Caco-2 (cell line): ENCODE results near the gene TMEM47. TPM values are rescaled to one million over a fixed set of nuclear protein-coding genes. Genes with fewer than 3 reads are reported as not detected.
A peak's percentile ranks its signal among the peaks of the same experiment; 100 is the strongest.

Source experiments
- BruUV-seq: library from RNA; stranded (reverse); fragments of 400-500 nt; replicated peaks from 2 replicates; lab custom pipeline; 2021; lab: Mats Ljungman, UMichigan
- CTCF ChIA-PET: fragments of 300-600 bp; sonication (Branson Sonifier 250); formaldehyde crosslinking; loops from one replicate; lab custom pipeline; 2022; ENCODE audit warnings: antibody characterized with exemption; lab: Charles Lee
- POLR2A ChIA-PET: fragments of 300-600 bp; sonication (Branson Sonifier 250); formaldehyde crosslinking; loops from one replicate; lab custom pipeline; 2022; ENCODE audit warnings: antibody characterized with exemption; lab: Charles Lee
- DNase-seq, 2 experiments: peaks; one replicate each; pipeline versions ENCODE4 v3.0.0 to v3.0.0-alpha.2; 2020 to 2022
- H3K27me3 ChIP-seq: replicated peaks from 2 replicates; pipeline ENCODE4 v1.6.0; 2011; ENCODE audit warnings: low read length; ENCODE audit not compliant: control insufficient read depth, insufficient read depth
- H3K36me3 ChIP-seq: 2 replicates; pipeline ENCODE4 v1.5.1; 2011; ENCODE audit warnings: low read length; ENCODE audit not compliant: control insufficient read depth, insufficient read depth
- H3K4me1 ChIP-seq: fragments of 250-450 bp; sonication (Bioruptor Pico); 2 replicates; pipeline ENCODE4 v1.5.1; 2020; ENCODE audit warnings: mild to moderate bottlenecking
- H3K4me3 ChIP-seq: 2 replicates; pipeline ENCODE4 v1.5.1; 2011; ENCODE audit warnings: low read depth, mild to moderate bottlenecking, control low read depth, low read length
- H3K9me3 ChIP-seq: fragments of 250-450 bp; sonication (Bioruptor Pico); 2 replicates; pipeline ENCODE4 v1.5.1; 2020; ENCODE audit warnings: mild to moderate bottlenecking, moderate library complexity
- H3K27ac Mint-ChIP-seq: one replicate; pipeline ENCODE4 v1.8.0; 2022; ENCODE audit warnings: mixed read lengths; ENCODE audit not compliant: unreplicated experiment
- H3K27me3 Mint-ChIP-seq: one replicate; pipeline ENCODE4 v1.8.0; 2022; ENCODE audit warnings: mixed read lengths; ENCODE audit not compliant: insufficient read depth, unreplicated experiment
- H3K36me3 Mint-ChIP-seq: one replicate; pipeline ENCODE4 v1.8.0; 2022; ENCODE audit warnings: mild to moderate bottlenecking, mixed read lengths; ENCODE audit not compliant: insufficient read depth, unreplicated experiment
- H3K4me1 Mint-ChIP-seq: one replicate; pipeline ENCODE4 v1.8.0; 2022; ENCODE audit warnings: low read depth, mixed read lengths; ENCODE audit not compliant: unreplicated experiment
- H3K4me3 Mint-ChIP-seq: one replicate; pipeline ENCODE4 v1.8.0; 2022; ENCODE audit warnings: mild to moderate bottlenecking, moderate library complexity, mixed read lengths; ENCODE audit not compliant: unreplicated experiment
- H3K9me3 Mint-ChIP-seq: one replicate; pipeline ENCODE4 v1.8.0; 2022; ENCODE audit warnings: mixed read lengths; ENCODE audit not compliant: unreplicated experiment
- intact Hi-C: fragments of 100-400 bp; cut with micrococcal nuclease; formaldehyde crosslinking; loops from one replicate; pipeline ENCODE4 v1.10.0; 2022; ENCODE audit not compliant: unreplicated experiment
- total RNA-seq: library from RNA; stranded (reverse); gene quantifications from 2 replicates; pipeline ENCODE4 v1.2.3, GENCODE V29; 2022
- TF ChIP-seq, protein P1 (sequence below), 2 experiments: fragments of 200-600 bp in 1 of 2; IDR thresholded peaks; 1 replicate in 1 of 2; 2 replicates in 1 of 2; pipeline versions ENCODE4 v1.5.1 to v1.8.0; 2011 to 2022; ENCODE audit warnings: antibody characterized with exemption in 1 of 2, control low read depth in 1 of 2, inconsistent platforms in 1 of 2, low read depth in 1 of 2, low read length in 1 of 2, mild to moderate bottlenecking in 1 of 2, moderate library complexity in 1 of 2; ENCODE audit not compliant: insufficient read depth in 1 of 2, severe bottlenecking in 1 of 2, unreplicated experiment in 1 of 2

Gene TMEM47
- total RNA-seq, 1 experiment from 2014 or later: 2.2 TPM

DNA sequence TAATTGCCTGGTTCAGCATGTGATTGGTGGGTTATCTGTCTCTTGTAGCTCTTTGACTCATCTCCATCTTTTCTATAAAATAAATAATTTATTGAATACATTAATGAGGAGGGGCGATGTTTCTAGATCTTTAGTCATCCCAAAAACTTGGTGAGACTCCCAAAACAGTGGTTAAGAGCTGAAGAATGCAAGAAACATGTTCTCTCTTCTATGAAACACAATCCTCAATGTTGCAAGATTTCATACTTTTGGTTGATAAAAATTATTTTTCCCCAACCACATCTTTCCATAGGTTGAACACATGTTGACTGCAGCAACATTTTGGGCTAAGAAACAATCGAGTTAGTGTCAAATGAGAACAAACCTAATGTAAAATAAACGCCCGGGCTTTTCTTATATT lies 1.2 kb upstream of the TMEM47 start:
- no peak overlapping the region for H3K27ac Mint-ChIP-seq
- intact Hi-C loops: no loop called here
- no peak for DNase-seq
- H3K4me1 Mint-ChIP-seq: peaks cover 6% of the 10 kb centered on the region
- no peaks in the 10 kb centered on the region for H3K4me1 ChIP-seq
- H3K9me3 ChIP-seq: no peaks in the 10 kb centered on the region
- no TSS peak for BruUV-seq
- ChIA-PET POLR2A (no interaction called here), CTCF (no interaction called here)
- no peak overlapping the region for H3K4me3 Mint-ChIP-seq
- H3K9me3 Mint-ChIP-seq: no peaks in the 10 kb centered on the region
- H3K36me3 Mint-ChIP-seq: no peaks in the 10 kb centered on the region
- H3K27me3 ChIP-seq: no peaks in the 10 kb centered on the region
- TF ChIP-seq, protein P1, sequence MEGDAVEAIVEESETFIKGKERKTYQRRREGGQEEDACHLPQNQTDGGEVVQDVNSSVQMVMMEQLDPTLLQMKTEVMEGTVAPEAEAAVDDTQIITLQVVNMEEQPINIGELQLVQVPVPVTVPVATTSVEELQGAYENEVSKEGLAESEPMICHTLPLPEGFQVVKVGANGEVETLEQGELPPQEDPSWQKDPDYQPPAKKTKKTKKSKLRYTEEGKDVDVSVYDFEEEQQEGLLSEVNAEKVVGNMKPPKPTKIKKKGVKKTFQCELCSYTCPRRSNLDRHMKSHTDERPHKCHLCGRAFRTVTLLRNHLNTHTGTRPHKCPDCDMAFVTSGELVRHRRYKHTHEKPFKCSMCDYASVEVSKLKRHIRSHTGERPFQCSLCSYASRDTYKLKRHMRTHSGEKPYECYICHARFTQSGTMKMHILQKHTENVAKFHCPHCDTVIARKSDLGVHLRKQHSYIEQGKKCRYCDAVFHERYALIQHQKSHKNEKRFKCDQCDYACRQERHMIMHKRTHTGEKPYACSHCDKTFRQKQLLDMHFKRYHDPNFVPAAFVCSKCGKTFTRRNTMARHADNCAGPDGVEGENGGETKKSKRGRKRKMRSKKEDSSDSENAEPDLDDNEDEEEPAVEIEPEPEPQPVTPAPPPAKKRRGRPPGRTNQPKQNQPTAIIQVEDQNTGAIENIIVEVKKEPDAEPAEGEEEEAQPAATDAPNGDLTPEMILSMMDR (IDR thresholded peaks at IDR 0.05; ENCODE audit: insufficient read depth in 1 of 2, low read depth in 1 of 2, low read length in 1 of 2, severe bottlenecking in 1 of 2, unreplicated experiment in 1 of 2): no peak
- H3K27me3 Mint-ChIP-seq: peaks cover 15% of the 10 kb centered on the region
- no peak overlapping the region for H3K4me3 ChIP-seq
- no peaks in the 10 kb centered on the region for H3K36me3 ChIP-seq

DNA sequence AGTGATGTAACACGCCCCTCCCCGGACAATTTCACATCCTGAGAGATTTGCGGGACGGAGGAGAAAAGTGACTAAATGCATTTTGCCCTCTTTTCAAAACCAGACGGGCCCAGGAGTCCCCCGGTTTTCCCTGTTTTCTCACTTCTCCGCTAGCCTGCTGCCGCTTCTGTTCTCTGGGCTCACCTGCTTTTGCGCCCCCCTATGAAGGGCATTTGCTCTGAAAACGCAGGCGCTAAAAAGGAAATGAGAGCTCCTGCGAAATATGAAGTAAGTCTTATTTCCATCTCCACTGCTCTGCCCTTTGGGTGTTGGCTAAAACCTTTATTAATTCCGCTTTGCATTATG lies 613 bp upstream of the TMEM47 start:
- intact Hi-C loops: no loop called here
- Mint-ChIP-seq H3K36me3 (no peaks in the 10 kb centered on the region), H3K4me3 (peak overlapping the region; percentile 61), H3K27ac (no peak overlapping the region), H3K4me1 (peaks cover 6% of the 10 kb centered on the region), H3K9me3 (no peaks in the 10 kb centered on the region), H3K27me3 (peaks cover 15% of the 10 kb centered on the region)
- DNase-seq: no peak
- H3K27me3 ChIP-seq: no peaks in the 10 kb centered on the region
- CTCF ChIA-PET: no interaction called here
- H3K36me3 ChIP-seq: no peaks in the 10 kb centered on the region
- no peaks in the 10 kb centered on the region for H3K4me1 ChIP-seq
- BruUV-seq: no TSS peak
- H3K4me3 ChIP-seq: peak overlapping the region; percentile 37
- POLR2A ChIA-PET: no interaction called here
- TF ChIP-seq, protein P1 (IDR thresholded peaks at IDR 0.05; ENCODE audit: insufficient read depth in 1 of 2, low read depth in 1 of 2, low read length in 1 of 2, severe bottlenecking in 1 of 2, unreplicated experiment in 1 of 2): no peak
- no peaks in the 10 kb centered on the region for H3K9me3 ChIP-seq

DNA sequence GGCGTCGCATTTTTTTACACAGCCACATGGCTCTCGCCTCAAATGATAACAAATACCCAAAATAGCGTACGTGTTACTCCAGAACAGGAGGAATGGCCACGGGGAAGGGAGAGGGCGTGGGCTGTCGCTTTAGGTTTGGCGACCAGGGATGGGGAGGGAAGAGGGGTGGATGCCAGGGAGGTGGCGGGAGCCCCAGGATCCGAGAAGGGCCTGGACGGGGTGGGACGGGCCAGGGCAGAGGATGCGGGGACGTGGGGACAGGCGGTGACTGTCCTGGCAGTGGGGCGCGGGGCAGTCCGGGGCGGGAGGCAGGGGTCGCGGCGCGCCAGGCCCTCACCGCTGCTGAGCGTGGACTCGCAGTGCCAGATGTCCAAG lies 631 bp downstream of the TMEM47 start:
- H3K27me3 Mint-ChIP-seq: peaks cover 12% of the 10 kb centered on the region
- no peaks in the 10 kb centered on the region for H3K9me3 Mint-ChIP-seq
- Histone ChIP-seq H3K27me3 (no peaks in the 10 kb centered on the region), H3K36me3 (no peaks in the 10 kb centered on the region), H3K4me1 (no peaks in the 10 kb centered on the region), H3K4me3 (peak overlapping the region; percentile 37), H3K9me3 (no peaks in the 10 kb centered on the region)
- no peaks in the 10 kb centered on the region for H3K36me3 Mint-ChIP-seq
- ChIA-PET CTCF (no interaction called here), POLR2A (no interaction called here)
- TF ChIP-seq, protein P1 (IDR thresholded peaks at IDR 0.05; ENCODE audit: insufficient read depth in 1 of 2, low read depth in 1 of 2, low read length in 1 of 2, severe bottlenecking in 1 of 2, unreplicated experiment in 1 of 2): no peak
- peaks cover 6% of the 10 kb centered on the region for H3K4me1 Mint-ChIP-seq
- no TSS peak for BruUV-seq
- intact Hi-C loops: no loop called here
- no peak overlapping the region for H3K27ac Mint-ChIP-seq
- DNase-seq: no peak
- peak overlapping the region; percentile 70 for H3K4me3 Mint-ChIP-seq
